Mucosa of rectum (tissue), 2 donors: ENCODE measurements around the gene ALDH1B1.
A peak's percentile ranks its signal among the peaks of the same experiment; 100 is the strongest.

Experiments used
- H3K27ac ChIP-seq, 2 donors: one replicate each; pipeline ENCODE4 v1.7.0; 2013; ENCODE audit warnings: inconsistent platforms in 2 of 2, low read depth in 2 of 2, low read length in 2 of 2
- H3K27me3 ChIP-seq, 2 donors: one replicate each; pipeline ENCODE4 v1.7.0; 2013; ENCODE audit warnings: low read length in 2 of 2; ENCODE audit not compliant: control insufficient read depth in 2 of 2, insufficient read depth in 2 of 2
- H3K36me3 ChIP-seq, 2 donors: one replicate each; pipeline ENCODE4 v1.7.0; 2013; ENCODE audit warnings: low read length in 2 of 2; ENCODE audit not compliant: control insufficient read depth in 2 of 2, insufficient read depth in 2 of 2
- H3K4me1 ChIP-seq, 2 donors: one replicate each; pipeline ENCODE4 v1.7.0; 2013; ENCODE audit warnings: low read length in 2 of 2, mild to moderate bottlenecking in 1 of 2; ENCODE audit not compliant: control insufficient read depth in 2 of 2, insufficient read depth in 2 of 2
- H3K4me3 ChIP-seq, 2 donors: one replicate each; pipeline ENCODE4 v1.7.0; 2013; ENCODE audit warnings: low read length in 2 of 2
- H3K9ac ChIP-seq, 2 donors: one replicate each; pipeline ENCODE4 v1.7.0; 2013; ENCODE audit warnings: low read length in 2 of 2, low read depth in 1 of 2, mild to moderate bottlenecking in 1 of 2
- H3K9me3 ChIP-seq, 2 donors: one replicate each; pipeline ENCODE4 v1.7.0; 2013; ENCODE audit warnings: low read length in 2 of 2; ENCODE audit not compliant: control insufficient read depth in 2 of 2
- donor health status: healthy.
- donor health status: Normal muscosa, but diverticular disease.

The ALDH1B1 gene

DNA sequence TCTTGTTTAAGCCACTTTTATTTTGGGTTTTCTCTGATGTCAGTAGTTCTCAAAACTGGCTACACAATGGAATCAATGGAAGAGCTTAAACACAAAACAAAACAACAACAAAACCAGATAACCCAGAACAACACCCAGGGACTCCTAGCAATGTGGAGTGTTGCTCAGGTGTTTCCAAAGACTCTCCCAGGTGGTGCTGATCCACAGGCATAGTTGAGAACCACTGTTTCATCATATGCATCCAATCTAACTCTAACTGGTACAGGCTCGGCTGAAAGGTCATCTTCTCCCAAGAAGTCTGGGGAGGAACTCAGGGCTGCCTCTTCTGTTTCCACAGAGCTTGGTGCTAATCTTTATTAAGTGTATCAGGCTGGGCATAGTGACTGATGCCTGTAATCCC is 5.4 kb upstream of the ALDH1B1 start:
- Histone ChIP-seq H3K27me3 (no peaks in the 10 kb centered on the region), H3K4me3 (no peak overlapping the region), H3K9ac (no peak overlapping the region), H3K27ac (peak overlapping the region in 1 of 2 donors; percentile 19), H3K4me1 (peaks cover 5 to 15% of the 10 kb centered on the region in 2 donors), H3K36me3 (no peaks in the 10 kb centered on the region), H3K9me3 (peaks cover 0 to 3% of the 10 kb centered on the region in 2 donors)

- peak overlapping the region; percentile 5 to 7 for H3K27ac ChIP-seq
- H3K9ac ChIP-seq: no peak overlapping the region
- H3K9me3 ChIP-seq: peaks cover 0 to 3% of the 10 kb centered on the region in 2 donors
- no peaks in the 10 kb centered on the region for H3K36me3 ChIP-seq
- H3K27me3 ChIP-seq: no peaks in the 10 kb centered on the region
- H3K4me3 ChIP-seq: no peak overlapping the region
- peaks cover 8 to 17% of the 10 kb centered on the region in 2 donors for H3K4me1 ChIP-seq
Measured at GRCh38 chr9:38387751-38388150, 4.8 kb upstream of the ALDH1B1 start.

- no peak overlapping the region for H3K9ac ChIP-seq
- no peaks in the 10 kb centered on the region for H3K36me3 ChIP-seq
- no peaks in the 10 kb centered on the region for H3K27me3 ChIP-seq
- H3K4me1 ChIP-seq: peaks cover 14 to 24% of the 10 kb centered on the region in 2 donors
- no peak overlapping the region for H3K4me3 ChIP-seq
- peaks cover 0 to 3% of the 10 kb centered on the region in 2 donors for H3K9me3 ChIP-seq
- H3K27ac ChIP-seq: peak overlapping the region; percentile 41 to 48
Measured at GRCh38 chr9:38388283-38389223, 3.9 kb upstream of the ALDH1B1 start.

DNA sequence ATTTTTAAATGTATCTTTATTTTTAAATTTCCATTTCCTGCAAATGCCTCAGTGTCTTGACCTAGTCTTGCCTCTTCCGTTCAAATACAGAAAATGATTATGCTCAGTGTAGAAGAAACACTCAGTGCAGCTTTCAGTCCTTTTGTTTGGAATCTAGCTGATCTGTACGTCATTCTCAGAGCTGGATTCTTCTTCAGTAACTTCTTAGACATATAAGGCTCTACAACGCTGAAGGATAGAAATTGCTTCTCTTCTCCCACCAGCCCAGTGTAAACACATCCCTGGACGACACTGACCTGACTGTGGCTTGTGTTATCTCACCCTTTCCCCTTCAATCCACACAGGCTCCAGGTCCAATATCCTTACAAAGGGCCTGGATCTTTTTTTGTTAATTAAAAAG is 3.2 kb upstream of the ALDH1B1 start:
- Histone ChIP-seq H3K4me1 (peaks cover 17 to 24% of the 10 kb centered on the region in 2 donors), H3K27ac (peak overlapping the region in 1 of 2 donors; percentile 54), H3K9ac (no peak overlapping the region)

GRCh38 chr9:38390442-38390841 is 2.1 kb upstream of the ALDH1B1 start:
- H3K27me3 ChIP-seq: no peaks in the 10 kb centered on the region
- peaks cover 20 to 24% of the 10 kb centered on the region in 2 donors for H3K4me1 ChIP-seq
- H3K4me3 ChIP-seq: no peak overlapping the region
- no peak overlapping the region for H3K9ac ChIP-seq
- no peaks in the 10 kb centered on the region for H3K9me3 ChIP-seq
- H3K36me3 ChIP-seq: no peaks in the 10 kb centered on the region
- peak overlapping the region; percentile 31 to 62 for H3K27ac ChIP-seq

More for the DNA sequence above, 3.2 kb upstream of the ALDH1B1 start:
- Histone ChIP-seq H3K27me3 (no peaks in the 10 kb centered on the region), H3K36me3 (no peaks in the 10 kb centered on the region), H3K9me3 (peaks cover 0 to 3% of the 10 kb centered on the region in 2 donors), H3K4me3 (no peak overlapping the region)

- no peak overlapping the region for H3K9ac ChIP-seq
Measured at GRCh38 chr9:38390851-38391250, 1.7 kb upstream of the ALDH1B1 start.

GRCh38 chr9:38391278-38392118 is 1.0 kb upstream of the ALDH1B1 start:
- H3K4me3 ChIP-seq: peak overlapping the region in 1 of 2 donors; percentile 84
- H3K9me3 ChIP-seq: no peaks in the 10 kb centered on the region
- H3K36me3 ChIP-seq: peaks cover 6 to 9% of the 10 kb centered on the region in 2 donors
- H3K27me3 ChIP-seq: no peaks in the 10 kb centered on the region
- H3K27ac ChIP-seq: peak overlapping the region in 1 of 2 donors; percentile 75
- peak overlapping the region in 1 of 2 donors; percentile 73 for H3K9ac ChIP-seq
- H3K4me1 ChIP-seq: peaks cover 15 to 16% of the 10 kb centered on the region in 2 donors

More at GRCh38 chr9:38390851-38391250, 1.7 kb upstream of the ALDH1B1 start:
- Histone ChIP-seq H3K36me3 (peaks cover 0 to 2% of the 10 kb centered on the region in 2 donors), H3K27me3 (no peaks in the 10 kb centered on the region), H3K9me3 (no peaks in the 10 kb centered on the region), H3K4me3 (no peak overlapping the region), H3K4me1 (peaks cover 20% of the 10 kb centered on the region in 2 donors), H3K27ac (peak overlapping the region; percentile 31 to 62)

DNA sequence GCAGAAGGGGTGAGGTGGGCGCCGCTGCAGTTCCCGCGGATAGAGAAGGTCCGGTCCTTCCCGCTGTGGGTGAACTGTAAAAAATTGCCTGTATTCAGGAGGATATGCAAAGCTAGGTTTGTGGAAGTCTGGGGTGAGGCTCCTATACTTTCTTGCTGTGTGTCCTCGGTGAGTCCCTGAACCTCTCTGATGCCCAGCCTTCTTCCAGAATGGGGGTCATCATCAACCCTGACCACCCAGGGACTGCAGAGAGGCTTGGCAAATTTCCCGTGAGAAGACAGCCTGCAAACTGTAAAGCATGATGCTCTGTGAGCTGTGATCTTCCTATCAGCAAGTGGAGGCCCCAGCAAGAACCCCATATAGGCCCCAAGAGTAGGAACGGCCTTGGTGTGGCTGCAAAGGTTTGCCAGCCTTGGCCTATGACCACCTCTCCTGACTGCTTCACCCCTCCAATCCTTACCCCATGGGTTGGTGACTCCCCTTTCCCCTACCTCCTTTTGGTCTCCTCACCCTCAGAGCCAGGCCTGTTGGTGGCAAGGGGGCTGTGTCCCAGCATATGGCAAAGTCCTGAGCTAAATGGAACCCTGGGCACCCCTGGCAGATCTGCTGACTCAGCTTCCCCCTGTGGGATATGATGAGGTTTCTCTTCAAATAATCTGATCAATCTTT is 760 bp downstream of the ALDH1B1 start:
- Histone ChIP-seq H3K4me1 (peaks cover 11 to 16% of the 10 kb centered on the region in 2 donors), H3K9me3 (no peaks in the 10 kb centered on the region), H3K4me3 (peak overlapping the region; percentile 84 to 92), H3K27ac (peak overlapping the region; percentile 74 to 75), H3K27me3 (no peaks in the 10 kb centered on the region), H3K36me3 (peaks cover 9 to 19% of the 10 kb centered on the region in 2 donors), H3K9ac (peak overlapping the region; percentile 82 to 86)

- no peak overlapping the region for H3K9ac ChIP-seq
- H3K4me1 ChIP-seq: peaks cover 11 to 16% of the 10 kb centered on the region in 2 donors
- no peaks in the 10 kb centered on the region for H3K27me3 ChIP-seq
- no peak overlapping the region for H3K4me3 ChIP-seq
- H3K9me3 ChIP-seq: no peaks in the 10 kb centered on the region
- H3K27ac ChIP-seq: no peak overlapping the region
- peaks cover 9 to 19% of the 10 kb centered on the region in 2 donors for H3K36me3 ChIP-seq
Measured at GRCh38 chr9:38394416-38394815, 1.9 kb downstream of the ALDH1B1 start.
